CD4-positive, alpha-beta T cell treated with Interferon alpha-2 for 1 hour (primary cell): ENCODE data around the gene IRAK3.

Source experiments
- DNase-seq, 2 donors: peaks; one replicate each; pipeline ENCODE4 v3.0.0-alpha.2; 2020 to 2022

IRAK3 gene

GRCh38 chr12:66188584-66189485, at the start of gene IRAK3:
Gene IRAK3, plus strand, starts transcription at chr12:66189214. Its CDS starts 86 bp downstream, at chr12:66189300.
- DNase-seq: peak; percentile 41 to 77

- no peak for DNase-seq
Observed at GRCh38 chr12:66139328-66139727, 49.7 kb upstream of the IRAK3 start.

DNA sequence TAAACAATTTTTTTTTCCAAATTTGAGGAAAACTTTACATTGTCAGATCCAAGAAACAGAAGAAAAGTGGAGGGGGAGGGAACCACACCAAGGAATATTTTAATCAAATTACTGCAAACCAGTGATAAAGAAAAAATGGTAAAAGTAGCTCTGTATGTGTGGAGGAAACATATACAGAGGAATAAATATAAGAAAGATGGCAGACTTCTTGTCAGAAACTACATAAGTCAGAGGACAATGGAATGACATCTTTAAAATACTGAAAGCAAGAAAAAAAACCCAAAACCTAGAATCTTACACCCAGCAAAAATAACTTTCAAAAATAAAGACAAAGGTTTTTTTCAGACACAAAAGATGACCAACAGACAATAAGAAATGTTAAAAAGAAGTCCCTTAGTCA, 48.3 kb upstream of the IRAK3 start:
- no peak for DNase-seq

- no peak for DNase-seq
Observed at GRCh38 chr12:66141299-66141698, 47.7 kb upstream of the IRAK3 start.

GRCh38 chr12:66142826-66143225, 46.2 kb upstream of the IRAK3 start:
- no peak for DNase-seq

GRCh38 chr12:66143868-66144267, 45.1 kb upstream of the IRAK3 start:
- DNase-seq: no peak

- DNase-seq: peak in 1 of 2 donors; percentile 8
Observed at GRCh38 chr12:66144791-66145754, 43.9 kb upstream of the IRAK3 start.

- peak in 1 of 2 donors; percentile 34 for DNase-seq
Observed at GRCh38 chr12:66149702-66150398, 39.2 kb upstream of the IRAK3 start.

DNA sequence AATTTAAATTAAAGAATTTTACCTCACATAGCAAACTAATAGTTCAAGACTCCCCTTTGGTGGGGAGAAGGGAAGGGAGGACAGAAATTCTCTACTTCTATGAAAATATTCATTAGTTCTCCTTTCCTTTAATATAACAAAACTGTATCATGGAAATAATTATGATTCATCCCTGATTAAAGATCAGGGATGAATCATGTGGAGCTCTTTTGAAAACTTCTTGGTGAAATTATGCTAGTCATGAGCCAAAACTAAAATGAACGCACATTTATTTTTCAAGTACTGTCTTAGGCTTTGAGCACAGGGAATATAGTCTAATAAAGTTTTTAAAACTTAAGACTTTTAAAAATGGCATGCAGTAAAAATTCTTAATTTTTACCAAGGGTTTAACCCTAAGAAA, 36.3 kb upstream of the IRAK3 start:
- DNase-seq: no peak

- DNase-seq: no peak
Observed at GRCh38 chr12:66154776-66155175, 34.2 kb upstream of the IRAK3 start.

DNA sequence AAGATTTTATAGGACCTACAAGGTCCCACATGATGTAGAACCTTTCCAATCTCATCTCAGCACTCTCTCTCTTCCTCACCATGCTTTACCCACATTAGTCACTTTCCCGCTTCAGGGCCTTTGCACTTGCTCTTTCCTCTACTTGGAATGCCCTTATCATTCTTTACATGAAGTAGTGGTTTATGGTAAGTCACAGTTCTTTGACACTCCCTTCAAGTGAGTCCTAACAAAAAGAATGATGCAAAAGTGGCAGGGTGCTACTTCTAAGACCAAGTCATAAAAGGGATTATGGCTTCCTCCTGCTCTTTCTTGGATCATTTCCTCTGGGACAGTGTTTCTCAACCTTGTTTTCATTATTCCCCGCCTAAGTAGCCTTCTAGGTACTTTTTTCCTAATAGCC, 32.4 kb upstream of the IRAK3 start:
- no peak for DNase-seq

GRCh38 chr12:66159123-66159522, 29.9 kb upstream of the IRAK3 start:
- no peak for DNase-seq

DNA sequence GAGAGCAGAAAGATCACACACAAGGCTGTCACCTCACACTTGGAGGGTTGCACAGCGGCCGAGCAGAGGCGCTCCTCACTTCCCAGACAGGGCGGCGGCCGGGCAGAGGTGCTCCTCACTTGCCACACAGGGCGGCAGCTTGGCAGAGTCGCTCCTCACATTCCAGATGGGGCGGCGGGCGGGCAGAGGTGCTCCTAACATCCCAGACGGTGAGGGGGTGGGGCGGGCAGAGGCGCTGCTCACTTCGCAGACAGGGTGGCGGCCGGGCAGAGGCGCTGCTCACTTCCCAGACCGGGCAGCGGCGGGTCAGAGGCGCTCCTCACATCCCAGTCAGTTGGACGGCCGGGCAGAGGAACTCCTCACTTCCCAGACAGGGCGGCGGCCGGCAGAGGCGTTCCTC, 28.3 kb upstream of the IRAK3 start:
- no peak for DNase-seq

- DNase-seq: no peak
Observed at GRCh38 chr12:66162701-66163100, 26.3 kb upstream of the IRAK3 start.

- no peak for DNase-seq
Observed at GRCh38 chr12:66163289-66163688, 25.7 kb upstream of the IRAK3 start.

DNA sequence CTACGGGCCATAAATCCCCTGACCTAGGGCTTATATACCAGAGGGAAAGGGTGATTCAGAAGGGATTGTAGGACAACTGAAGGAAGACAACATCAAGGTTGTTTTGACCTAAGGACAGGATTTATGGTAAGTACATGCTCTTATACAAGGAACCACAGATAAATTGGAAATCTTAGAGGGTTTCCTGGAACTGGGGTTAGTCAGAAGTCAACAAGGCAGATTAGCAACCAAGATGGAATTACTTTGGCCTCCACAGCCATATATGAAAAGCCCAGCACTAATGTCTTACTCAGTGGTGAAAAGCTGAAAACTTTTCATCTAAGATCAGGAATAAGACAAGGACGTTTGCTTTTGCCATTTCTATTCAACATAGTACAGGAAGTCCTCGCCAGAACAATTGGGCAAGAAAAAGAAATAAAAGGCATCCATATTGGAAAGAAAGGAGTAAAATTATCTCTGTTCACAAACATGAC, 24.6 kb upstream of the IRAK3 start:
- DNase-seq: no peak

DNA sequence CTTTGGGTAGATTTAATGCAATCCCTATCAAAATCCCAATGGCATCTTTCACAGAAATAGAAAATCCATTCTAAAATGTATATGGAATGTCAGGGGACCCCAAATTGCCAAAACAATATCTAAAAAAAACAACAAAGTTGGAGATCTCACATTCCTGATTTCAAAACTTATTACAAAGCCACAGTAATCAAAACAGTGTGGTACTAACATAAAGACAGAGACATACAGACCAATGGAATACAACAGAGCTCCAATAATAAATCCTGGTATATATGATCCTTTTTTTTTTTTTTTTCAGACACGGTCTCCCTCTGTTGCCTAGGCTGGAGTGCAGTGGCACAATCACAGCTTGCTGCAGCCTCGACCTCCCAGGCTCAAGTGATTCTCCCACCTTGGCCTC, 23.9 kb upstream of the IRAK3 start:
- no peak for DNase-seq

- no peak for DNase-seq
Observed at GRCh38 chr12:66166561-66166960, 22.5 kb upstream of the IRAK3 start.

DNA sequence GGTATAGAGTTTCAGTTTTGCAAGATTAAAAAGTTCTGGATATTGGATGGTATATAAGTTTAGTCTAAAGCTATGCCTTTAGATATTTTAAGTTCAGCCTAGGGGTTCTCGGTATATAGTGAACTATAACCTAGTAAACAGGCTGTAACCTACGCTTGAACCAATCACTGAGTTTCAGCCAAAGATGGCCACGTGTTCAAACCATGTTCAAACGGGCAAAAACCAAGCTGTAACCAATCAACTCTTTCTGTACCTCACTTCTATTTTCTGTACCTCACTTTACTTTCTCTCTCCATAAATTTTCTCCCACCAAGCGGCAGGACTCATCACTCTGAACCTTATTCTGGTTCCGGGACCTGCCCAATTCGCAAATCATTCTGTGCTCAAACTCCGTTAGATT, 20.6 kb upstream of the IRAK3 start:
- no peak for DNase-seq

GRCh38 chr12:66169221-66170170, 19.5 kb upstream of the IRAK3 start, which contains the start of gene TMBIM4:
Gene TMBIM4, minus strand, starts transcription at chr12:66169996. Its CDS starts 45 bp downstream, at chr12:66169951.
- DNase-seq: peak; percentile 85 to 89

DNA sequence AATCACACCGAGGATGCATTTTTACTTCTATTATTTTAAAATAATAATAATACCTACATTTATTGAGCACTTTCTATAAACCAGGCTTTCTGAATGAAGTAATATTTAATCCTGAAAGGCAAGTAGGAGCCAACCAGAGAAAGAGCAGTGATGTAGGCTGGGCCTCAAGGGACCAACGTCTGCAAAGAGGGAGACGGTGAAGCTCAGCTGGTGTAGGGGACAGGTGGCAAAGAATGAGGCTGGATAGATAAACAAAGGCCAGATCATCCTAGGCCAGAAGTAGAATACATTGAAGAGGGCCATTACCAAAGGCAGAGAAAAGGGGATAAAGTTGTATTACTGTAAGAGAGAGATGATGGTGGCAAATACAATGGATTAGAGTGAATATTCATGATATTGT, 18.4 kb upstream of the IRAK3 start:
- DNase-seq: no peak
